GM19328 (cell line): ENCODE results near the gene PALM2AKAP2.

Source experiments
- ATAC-seq: cut with Tn5 transposase; IDR thresholded peaks from one replicate; pipeline ENCODE4 v1.9.1; 2021; ENCODE audit warnings: mild to moderate bottlenecking, moderate library complexity; ENCODE audit not compliant: unreplicated experiment

The PALM2AKAP2 gene

DNA sequence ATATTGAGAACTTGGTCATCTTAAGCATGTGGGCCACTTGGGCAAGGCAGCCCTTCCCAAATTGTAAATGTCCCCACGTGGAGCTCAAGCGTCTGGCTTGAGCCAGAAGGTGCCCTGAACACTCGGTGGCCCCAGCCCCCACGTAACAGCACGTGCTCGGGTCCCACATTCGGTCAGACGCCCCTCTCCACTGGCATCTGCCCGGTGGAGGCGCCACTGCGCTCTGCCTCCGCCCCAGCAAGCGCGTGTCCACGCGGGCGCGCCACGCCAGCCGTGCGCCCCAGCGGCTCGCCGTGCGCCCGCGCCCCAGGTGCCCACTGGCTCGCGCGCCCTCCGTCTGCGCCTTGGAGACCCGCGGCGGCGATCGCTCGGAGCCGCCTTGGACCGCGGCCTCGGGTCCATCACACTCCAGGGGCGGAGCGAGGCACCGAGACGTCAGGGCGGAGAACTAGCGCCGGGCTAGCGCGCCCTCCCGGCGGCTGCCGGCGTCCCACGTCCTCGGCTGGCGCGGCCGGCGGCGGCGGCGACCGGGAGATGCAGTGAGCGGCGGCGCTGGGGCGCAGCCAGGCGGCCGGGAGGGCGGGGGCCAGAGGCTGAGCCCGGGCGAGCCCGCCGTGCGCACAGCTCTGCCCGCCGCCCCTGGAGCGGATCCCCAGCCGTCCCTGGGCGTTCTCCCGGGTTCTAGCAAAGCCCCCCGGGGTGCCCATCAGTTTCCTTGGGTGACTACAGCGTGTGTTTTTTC, at the start of gene PALM2AKAP2:
Gene PALM2AKAP2, plus strand, starts transcription at position 488 of the 742 bp plus-strand sequence. CDS start 291 bp downstream, outside the sequence.
- no peak for ATAC-seq

GRCh38 chr9:109730228-109730627, 49.8 kb upstream of the PALM2AKAP2 start:
- no peak for ATAC-seq

- ATAC-seq, result no peak
Measured at GRCh38 chr9:109733690-109734089, 46.3 kb upstream of the PALM2AKAP2 start.

DNA sequence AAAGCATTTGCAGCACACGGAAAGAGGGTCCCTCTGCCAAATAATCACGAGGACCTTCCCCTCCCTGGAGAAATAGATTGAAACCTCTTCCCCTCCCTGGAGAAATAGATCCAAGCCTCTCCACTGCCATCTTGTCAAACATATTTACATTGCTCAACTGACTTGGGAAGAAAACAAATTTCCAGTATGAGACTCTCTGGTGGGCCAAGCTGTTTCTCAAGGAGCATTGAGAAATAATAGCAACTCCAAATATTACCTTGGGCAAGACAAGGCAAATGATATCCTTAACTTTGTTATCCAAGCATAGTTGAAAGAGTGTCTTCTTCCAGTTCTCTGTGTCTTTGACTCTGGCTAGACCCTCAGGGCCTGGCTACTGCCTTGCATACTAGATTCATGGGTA, 45.2 kb upstream of the PALM2AKAP2 start:
- ATAC-seq, result no peak

- no peak for ATAC-seq
Measured at GRCh38 chr9:109735801-109736200, 44.2 kb upstream of the PALM2AKAP2 start.

- ATAC-seq, result no peak
Measured at GRCh38 chr9:109737295-109737694, 42.7 kb upstream of the PALM2AKAP2 start.

GRCh38 chr9:109739760-109740159, 40.2 kb upstream of the PALM2AKAP2 start:
- no peak for ATAC-seq

DNA sequence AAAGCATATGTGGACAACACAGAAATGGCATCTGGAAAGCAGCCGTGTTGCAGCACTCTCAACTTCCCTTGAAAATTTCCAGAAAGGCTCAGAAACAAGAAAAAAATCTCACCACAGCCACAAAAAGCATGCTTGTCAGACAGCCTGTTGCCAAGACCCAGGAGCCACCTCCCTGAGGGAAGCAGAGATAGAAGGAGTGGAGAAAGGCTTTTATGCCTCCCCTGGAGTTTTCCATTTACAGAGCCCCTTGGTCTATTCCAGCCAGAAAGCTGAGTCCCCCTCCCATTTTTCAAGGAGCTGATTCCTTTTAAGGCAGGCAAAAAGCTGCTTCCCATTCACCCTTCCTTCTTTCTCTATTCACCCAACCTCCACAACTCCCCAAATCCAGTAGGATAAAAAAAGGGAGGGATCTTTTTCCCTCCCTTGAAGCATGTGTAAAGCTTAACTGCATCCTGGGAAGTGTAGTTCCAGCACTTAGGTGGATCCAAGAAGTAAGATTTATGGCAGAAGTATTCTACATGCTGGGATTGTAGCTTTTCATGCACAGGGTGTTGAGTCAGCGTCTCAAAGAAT, 37.1 kb upstream of the PALM2AKAP2 start:
- no peak for ATAC-seq

- ATAC-seq, result no peak
Measured at GRCh38 chr9:109743696-109744095, 36.3 kb upstream of the PALM2AKAP2 start.

- no peak for ATAC-seq
Measured at GRCh38 chr9:109745335-109746283, 34.4 kb upstream of the PALM2AKAP2 start.

- ATAC-seq, result no peak
Measured at GRCh38 chr9:109751253-109751652, 28.7 kb upstream of the PALM2AKAP2 start.

DNA sequence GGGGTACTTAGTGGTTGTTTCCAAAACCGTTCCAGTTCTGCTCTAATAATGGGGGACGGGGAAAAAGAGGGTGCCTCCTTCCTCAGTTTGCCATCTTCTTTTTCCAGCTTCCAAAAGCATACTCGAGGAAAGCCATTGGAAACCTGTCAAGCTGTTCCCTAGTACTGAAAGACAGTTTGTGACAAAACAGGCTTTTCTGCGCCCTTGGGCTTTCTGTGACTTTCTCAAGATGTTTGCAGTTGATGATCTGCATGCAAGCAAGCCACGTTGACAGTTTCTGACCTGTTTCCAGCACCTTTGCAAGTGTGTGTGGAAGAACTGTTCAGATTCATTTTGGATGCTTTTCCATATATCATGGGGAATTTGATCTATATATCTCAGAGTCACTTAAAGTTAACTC, 26.7 kb upstream of the PALM2AKAP2 start:
- no peak for ATAC-seq

- no peak for ATAC-seq
Measured at GRCh38 chr9:109755040-109755439, 25.0 kb upstream of the PALM2AKAP2 start.

GRCh38 chr9:109759589-109759988, 20.4 kb upstream of the PALM2AKAP2 start:
- ATAC-seq, result no peak

DNA sequence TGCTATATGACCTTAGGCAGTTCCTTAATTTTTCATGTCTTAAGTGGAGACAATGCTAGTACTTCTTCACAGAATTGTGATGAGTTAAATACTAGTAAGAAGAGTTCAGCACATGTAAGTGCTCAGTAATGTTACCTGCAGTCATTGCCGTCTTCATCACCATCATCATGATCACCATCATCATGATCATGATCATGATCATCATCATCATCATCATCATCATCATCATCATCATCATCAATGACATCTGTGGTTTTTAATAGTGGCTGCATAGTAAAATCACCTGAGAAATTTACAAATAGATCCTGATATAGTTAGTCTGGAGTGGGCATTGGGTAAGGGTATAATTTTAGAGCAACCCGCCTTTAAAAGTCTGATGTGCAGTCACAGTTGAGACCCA, 14.7 kb upstream of the PALM2AKAP2 start:
- no peak for ATAC-seq

GRCh38 chr9:109765830-109766229, 14.2 kb upstream of the PALM2AKAP2 start:
- no peak for ATAC-seq

- ATAC-seq, result no peak
Measured at GRCh38 chr9:109766351-109766750, 13.6 kb upstream of the PALM2AKAP2 start.

- ATAC-seq, result no peak
Measured at GRCh38 chr9:109767404-109767803, 12.6 kb upstream of the PALM2AKAP2 start.

DNA sequence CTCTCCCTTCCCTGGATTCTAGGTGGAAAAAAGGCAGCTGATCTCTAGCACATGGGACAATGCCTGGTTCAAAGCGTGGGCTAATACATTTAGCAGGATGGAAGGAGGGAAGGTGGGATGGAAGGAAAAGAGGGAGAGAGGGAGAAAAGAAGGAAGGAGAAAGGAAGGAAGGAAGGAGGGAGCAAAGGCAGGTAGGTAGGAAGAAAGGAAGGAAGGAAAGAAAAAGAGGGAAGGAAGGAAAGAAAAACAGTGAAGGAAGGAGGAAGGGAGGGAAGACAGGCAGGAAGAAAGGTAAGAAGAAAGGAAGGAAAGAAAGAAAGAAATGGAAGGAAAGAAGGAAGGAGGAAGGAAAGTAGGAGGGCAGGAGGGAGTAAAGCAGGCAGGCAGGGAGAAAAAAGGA, 12.2 kb upstream of the PALM2AKAP2 start:
- ATAC-seq, result no peak

- no peak for ATAC-seq
Measured at GRCh38 chr9:109769250-109769649, 10.7 kb upstream of the PALM2AKAP2 start.

DNA sequence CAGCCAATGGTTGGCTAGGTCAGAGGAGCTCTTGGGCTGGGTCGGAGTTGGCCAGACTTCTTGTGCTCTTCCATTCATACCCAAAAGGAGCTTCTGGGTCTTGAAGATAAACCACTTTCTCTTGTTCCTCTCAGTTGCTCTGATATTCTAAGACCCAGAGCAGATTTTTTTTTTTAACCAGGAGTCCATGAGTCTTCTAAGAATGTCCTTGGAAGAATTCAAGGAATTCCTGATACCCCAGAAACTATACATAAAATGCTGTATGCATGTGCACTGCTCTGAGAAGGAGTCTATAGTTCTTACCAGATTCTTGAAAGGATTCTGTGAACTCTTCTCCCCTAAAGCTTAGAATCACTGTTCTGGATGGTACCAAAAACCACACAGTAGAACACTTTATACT, 9.9 kb upstream of the PALM2AKAP2 start:
- ATAC-seq, result no peak

GRCh38 chr9:109771087-109771486, 8.9 kb upstream of the PALM2AKAP2 start:
- ATAC-seq, result no peak
